K562 (cell line): Measurements from ENCODE around the gene LRRC59. TPM values are rescaled to one million over a fixed set of nuclear protein-coding genes. Genes with fewer than 3 reads are reported as not detected.

ENCODE experiments used
- BHLHE40 ChIP-seq: IDR thresholded peaks from 2 replicates; pipeline ENCODE4 v1.6.1; 2011; ENCODE audit warnings: low read length, improper control_type of control experiment
- BRF1 ChIP-seq: IDR thresholded peaks from 3 replicates; pipeline ENCODE4 v1.6.1; 2011; ENCODE audit warnings: borderline replicate concordance, mild to moderate bottlenecking; ENCODE audit not compliant: insufficient read length; ENCODE audit errors: extremely low read depth
- CBFA2T2 ChIP-seq: fragments of 450-650 bp; conservative IDR thresholded peaks from 2 replicates; pipeline ENCODE4 v1.6.1; 2017; ENCODE audit warnings: mild to moderate bottlenecking
- CBX3 ChIP-seq, 2 experiments: IDR thresholded peaks; 1 replicate in 1 of 2; 2 replicates in 1 of 2; pipeline ENCODE4 v1.6.1; 2012; ENCODE audit warnings: inconsistent platforms in 2 of 2, low read length in 2 of 2, borderline replicate concordance in 1 of 2, control low read depth in 1 of 2
- DACH1 ChIP-seq: fragments of 450-650 bp; IDR thresholded peaks from 2 replicates; pipeline ENCODE4 v1.6.1; 2018; ENCODE audit not compliant: partially characterized antibody
- DIDO1 ChIP-seq: fragments of 450-650 bp; IDR thresholded peaks from 2 replicates; pipeline ENCODE4 v1.6.1; 2016; ENCODE audit warnings: low read depth, missing biosample characterization, missing genetic modification characterization
- GABPB2 ChIP-seq: fragments of 250-450 bp; sonication (Bioruptor Pico); conservative IDR thresholded peaks from 2 replicates; pipeline ENCODE4 v1.5.1; 2021; ENCODE audit warnings: mild to moderate bottlenecking
- JUN ChIP-seq, 2 experiments: sonication (generic) in 1 of 2; formaldehyde crosslinking in 1 of 2; IDR thresholded peaks; 2 replicates each; pipeline versions ENCODE4 v1.6.1 to v1.8.0; 2012 to 2022; ENCODE audit warnings: borderline replicate concordance in 2 of 2, mild to moderate bottlenecking in 2 of 2, improper control_type of control experiment in 1 of 2, low read depth in 1 of 2, low read length in 1 of 2, missing genetic modification reagents in 1 of 2
- NCOA1 ChIP-seq: fragments of 450-650 bp; IDR thresholded peaks from 2 replicates; pipeline ENCODE4 v1.6.1; 2016; ENCODE audit warnings: low read depth
- PTRF ChIP-seq: fragments of 450-650 bp; IDR thresholded peaks from 2 replicates; pipeline ENCODE4 v1.6.1; 2016; ENCODE audit warnings: mild to moderate bottlenecking, missing genetic modification characterization, missing compliant biosample characterization
- RAD21 ChIP-seq, 2 experiments: fragments of 250-450 bp in 1 of 2; fragments of 450-650 bp in 1 of 2; sonication (Bioruptor Pico) in 1 of 2; formaldehyde crosslinking in 1 of 2; IDR thresholded peaks in 1 of 2; conservative IDR thresholded peaks in 1 of 2; 2 replicates each; pipeline versions ENCODE4 v1.4.0 to v1.8.0; 2020 to 2022; ENCODE audit warnings: mild to moderate bottlenecking in 2 of 2, moderate library complexity in 1 of 2
- SMARCA4 ChIP-seq: fragments of 450-650 bp; IDR thresholded peaks from 2 replicates; pipeline ENCODE4 v1.6.1; 2016
- SP1 ChIP-seq: sonication (generic); formaldehyde crosslinking; IDR thresholded peaks from 2 replicates; pipeline ENCODE4 v1.8.1; 2022; ENCODE audit warnings: mild to moderate bottlenecking, missing genetic modification reagents
- TAL1 ChIP-seq: fragments of 450-650 bp; IDR thresholded peaks from 2 replicates; pipeline ENCODE4 v1.6.1; 2016; ENCODE audit warnings: mild to moderate bottlenecking
- TCF3 ChIP-seq: sonication (generic); formaldehyde crosslinking; IDR thresholded peaks from 2 replicates; pipeline ENCODE4 v1.4.0; 2020; ENCODE audit warnings: mild to moderate bottlenecking, missing genetic modification reagents
- ZNF121 ChIP-seq: sonication (generic); formaldehyde crosslinking; conservative IDR thresholded peaks from 2 replicates; pipeline ENCODE4 v1.8.0; 2022; ENCODE audit warnings: missing genetic modification reagents
- ZNF778 ChIP-seq: fragments of 450-650 bp; formaldehyde crosslinking; IDR thresholded peaks from 2 replicates; pipeline ENCODE4 v1.4.0; 2020; ENCODE audit warnings: mild to moderate bottlenecking, moderate library complexity
- polyA plus RNA-seq, 8 experiments: library from polyadenylated mRNA; depleted of rRNA in 4 of 8; stranded (reverse) in 5 of 8; unstranded in 3 of 8; fragments of >200 nt; fragmentation: Nextera tagmentation in 2 of 8; fragmentation: Illumina TruSeq in 1 of 8; extraction: Ambion mirVana in 2 of 8; extraction: Trizol in 1 of 8; gene quantifications; 2 replicates each; pipeline versions ENCODE4 v1.2.1 to v1.2.3, GENCODE V29; 2011 to 2014; ENCODE audit warnings: inconsistent platforms in 1 of 8, missing spikeins in 1 of 8
- total RNA-seq, 7 experiments: library from RNA; depleted of rRNA in 6 of 7; stranded (reverse); fragments of >200 nt in 6 of 7; fragmentation: Illumina TruSeq in 2 of 7; extraction: Trizol in 2 of 7; gene quantifications; 2 replicates each; pipeline versions ENCODE4 v1.2.1 to v1.2.3, GENCODE V29; 2011 to 2021; ENCODE audit warnings: low replicate concordance in 1 of 7
- TF ChIP-seq, protein P1 (sequence below): fragments of 250-450 bp; sonication (Bioruptor Pico); IDR thresholded peaks from 2 replicates; pipeline ENCODE4 v1.5.0; 2021; ENCODE audit warnings: mild to moderate bottlenecking, borderline replicate concordance
- TF ChIP-seq, protein P2 (sequence below): sonication (generic); formaldehyde crosslinking; IDR thresholded peaks from 2 replicates; pipeline ENCODE4 v1.8.1; 2023; ENCODE audit warnings: mild to moderate bottlenecking, missing genetic modification reagents
- TF ChIP-seq, protein P3 (sequence below): fragments of 250-450 bp; sonication (Bioruptor Pico); IDR thresholded peaks from 2 replicates; pipeline ENCODE4 v1.8.0; 2021; ENCODE audit warnings: mild to moderate bottlenecking, moderate library complexity
- TF ChIP-seq, protein P4 (sequence below): fragments of 450-650 bp; formaldehyde crosslinking; IDR thresholded peaks from 2 replicates; pipeline ENCODE4 v1.4.0; 2020; ENCODE audit warnings: mild to moderate bottlenecking

LRRC59 gene
- total and polyA plus RNA-seq, 9 of the 15 experiments (the other 6 are each of a cell fraction or from before 2014, with no cell fraction given): 27.8 to 244 (median 154) TPM

DNA sequence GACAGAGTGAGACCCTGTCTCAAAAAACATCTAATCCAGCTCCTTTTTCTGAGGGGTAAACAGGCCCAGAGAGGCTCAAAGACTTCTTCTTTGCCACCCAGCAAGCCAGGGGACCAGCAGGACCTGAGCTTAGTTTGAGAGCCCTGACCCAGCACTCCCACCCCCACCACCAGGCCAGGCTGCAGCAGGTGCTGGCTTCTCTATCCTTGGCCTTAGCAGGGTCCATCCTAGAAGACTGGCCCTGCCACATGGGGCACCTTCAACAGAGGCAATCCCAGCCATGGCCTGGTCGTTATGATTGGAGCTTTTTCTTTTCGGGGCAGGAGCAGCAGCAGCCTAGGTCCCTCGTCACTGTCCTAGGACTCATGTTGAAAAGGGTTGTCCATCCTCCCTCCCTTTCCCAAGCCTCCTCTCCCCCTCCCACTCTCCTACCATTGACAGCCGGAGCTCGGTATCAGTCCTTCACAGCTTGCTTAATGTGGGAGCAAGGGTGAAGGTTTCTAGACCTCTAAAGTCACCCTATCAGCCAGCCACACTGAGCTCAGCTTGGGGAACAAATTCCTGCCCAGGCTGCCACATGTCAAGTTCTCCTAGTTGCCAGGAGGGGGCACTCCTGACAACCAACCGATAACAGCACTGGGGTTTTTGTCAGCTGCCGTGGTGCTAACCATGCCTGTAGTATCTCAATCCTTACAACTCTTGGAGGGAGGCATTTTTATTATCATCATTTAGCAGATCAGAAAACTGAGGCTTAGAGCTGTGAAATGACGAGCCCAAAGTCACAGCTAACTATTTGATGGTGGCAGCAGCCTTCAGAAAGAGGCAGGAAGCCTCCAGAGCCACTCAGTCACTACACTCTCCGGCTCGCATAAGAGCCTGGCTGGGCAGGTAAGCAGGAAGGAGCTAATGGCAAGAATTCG, 35.5 kb downstream of the LRRC59 start (continued):
- TF ChIP-seq BHLHE40 (peak; percentile 71), CBFA2T2 (peak; percentile 95), DACH1 (peak; percentile 7), CBX3 (IDR thresholded peaks at IDR 0.05; ENCODE audit: borderline replicate concordance in 1 of 2, low read length in 2 of 2) (peak in 1 of 2 experiments; percentile 55; a peak in 1 of 3 replicates), TAL1 (peak; percentile 93), BRF1 (no peak), RAD21 (CRISPR knock-in tag; conservative IDR thresholded peaks at IDR 0.05 in 1 of 2, IDR thresholded peaks at IDR 0.05 in 1 of 2) (peak; percentile 70 to 72), PTRF (tag) (no peak), DIDO1 (tag) (no peak), NCOA1 (peak; percentile 70; the same call in 1 of the 2 replicates), ZNF121 (CRISPR knock-in tag) (no peak), JUN (IDR thresholded peaks at IDR 0.05; ENCODE audit: borderline replicate concordance, low read depth, low read length) (0 out of 2 replicates have a peak, but pooled peaks have one; percentile 50), JUN (CRISPR knock-in tag; IDR thresholded peaks at IDR 0.05; ENCODE audit: borderline replicate concordance) (no peak), TCF3 (peak; percentile 97), SP1 (CRISPR knock-in tag) (peak; percentile 63; the same call in 1 of the 2 replicates), GABPB2 (no peak), SMARCA4 (peak; percentile 93), ZNF778 (CRISPR knock-in tag) (no peak)
- TF ChIP-seq, protein P1, sequence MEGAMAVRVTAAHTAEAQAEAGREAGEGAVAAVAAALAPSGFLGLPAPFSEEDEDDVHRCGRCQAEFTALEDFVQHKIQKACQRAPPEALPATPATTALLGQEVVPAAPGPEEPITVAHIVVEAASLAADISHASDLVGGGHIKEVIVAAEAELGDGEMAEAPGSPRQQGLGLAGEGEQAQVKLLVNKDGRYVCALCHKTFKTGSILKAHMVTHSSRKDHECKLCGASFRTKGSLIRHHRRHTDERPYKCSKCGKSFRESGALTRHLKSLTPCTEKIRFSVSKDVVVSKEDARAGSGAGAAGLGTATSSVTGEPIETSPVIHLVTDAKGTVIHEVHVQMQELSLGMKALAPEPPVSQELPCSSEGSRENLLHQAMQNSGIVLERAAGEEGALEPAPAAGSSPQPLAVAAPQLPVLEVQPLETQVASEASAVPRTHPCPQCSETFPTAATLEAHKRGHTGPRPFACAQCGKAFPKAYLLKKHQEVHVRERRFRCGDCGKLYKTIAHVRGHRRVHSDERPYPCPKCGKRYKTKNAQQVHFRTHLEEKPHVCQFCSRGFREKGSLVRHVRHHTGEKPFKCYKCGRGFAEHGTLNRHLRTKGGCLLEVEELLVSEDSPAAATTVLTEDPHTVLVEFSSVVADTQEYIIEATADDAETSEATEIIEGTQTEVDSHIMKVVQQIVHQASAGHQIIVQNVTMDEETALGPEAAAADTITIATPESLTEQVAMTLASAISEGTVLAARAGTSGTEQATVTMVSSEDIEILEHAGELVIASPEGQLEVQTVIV: no peak
- TF ChIP-seq, protein P2, sequence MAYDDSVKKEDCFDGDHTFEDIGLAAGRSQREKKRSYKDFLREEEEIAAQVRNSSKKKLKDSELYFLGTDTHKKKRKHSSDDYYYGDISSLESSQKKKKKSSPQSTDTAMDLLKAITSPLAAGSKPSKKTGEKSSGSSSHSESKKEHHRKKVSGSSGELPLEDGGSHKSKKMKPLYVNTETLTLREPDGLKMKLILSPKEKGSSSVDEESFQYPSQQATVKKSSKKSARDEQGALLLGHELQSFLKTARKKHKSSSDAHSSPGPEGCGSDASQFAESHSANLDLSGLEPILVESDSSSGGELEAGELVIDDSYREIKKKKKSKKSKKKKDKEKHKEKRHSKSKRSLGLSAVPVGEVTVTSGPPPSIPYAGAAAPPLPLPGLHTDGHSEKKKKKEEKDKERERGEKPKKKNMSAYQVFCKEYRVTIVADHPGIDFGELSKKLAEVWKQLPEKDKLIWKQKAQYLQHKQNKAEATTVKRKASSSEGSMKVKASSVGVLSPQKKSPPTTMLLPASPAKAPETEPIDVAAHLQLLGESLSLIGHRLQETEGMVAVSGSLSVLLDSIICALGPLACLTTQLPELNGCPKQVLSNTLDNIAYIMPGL (CRISPR knock-in tag): no peak
- TF ChIP-seq, protein P3, sequence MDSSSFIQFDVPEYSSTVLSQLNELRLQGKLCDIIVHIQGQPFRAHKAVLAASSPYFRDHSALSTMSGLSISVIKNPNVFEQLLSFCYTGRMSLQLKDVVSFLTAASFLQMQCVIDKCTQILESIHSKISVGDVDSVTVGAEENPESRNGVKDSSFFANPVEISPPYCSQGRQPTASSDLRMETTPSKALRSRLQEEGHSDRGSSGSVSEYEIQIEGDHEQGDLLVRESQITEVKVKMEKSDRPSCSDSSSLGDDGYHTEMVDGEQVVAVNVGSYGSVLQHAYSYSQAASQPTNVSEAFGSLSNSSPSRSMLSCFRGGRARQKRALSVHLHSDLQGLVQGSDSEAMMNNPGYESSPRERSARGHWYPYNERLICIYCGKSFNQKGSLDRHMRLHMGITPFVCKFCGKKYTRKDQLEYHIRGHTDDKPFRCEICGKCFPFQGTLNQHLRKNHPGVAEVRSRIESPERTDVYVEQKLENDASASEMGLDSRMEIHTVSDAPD (CRISPR knock-in tag): no peak
- TF ChIP-seq, protein P4, sequence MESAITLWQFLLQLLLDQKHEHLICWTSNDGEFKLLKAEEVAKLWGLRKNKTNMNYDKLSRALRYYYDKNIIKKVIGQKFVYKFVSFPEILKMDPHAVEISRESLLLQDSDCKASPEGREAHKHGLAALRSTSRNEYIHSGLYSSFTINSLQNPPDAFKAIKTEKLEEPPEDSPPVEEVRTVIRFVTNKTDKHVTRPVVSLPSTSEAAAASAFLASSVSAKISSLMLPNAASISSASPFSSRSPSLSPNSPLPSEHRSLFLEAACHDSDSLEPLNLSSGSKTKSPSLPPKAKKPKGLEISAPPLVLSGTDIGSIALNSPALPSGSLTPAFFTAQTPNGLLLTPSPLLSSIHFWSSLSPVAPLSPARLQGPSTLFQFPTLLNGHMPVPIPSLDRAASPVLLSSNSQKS (CRISPR knock-in tag): no peak
